Fibroblast of mammary gland (primary cell): ENCODE results near the gene AGBL5.

ENCODE experiments used
- DNase-seq: peaks from one replicate; pipeline ENCODE4 v3.0.0-alpha.2; 2010; ENCODE audit warnings: low read depth
- H3K4me3 ChIP-seq: 2 replicates; pipeline ENCODE4 v1.5.1; 2011; ENCODE audit warnings: low read depth, mild to moderate bottlenecking, low read length, moderate library complexity; ENCODE audit not compliant: control insufficient read depth
- TF ChIP-seq, protein P1 (sequence below): conservative IDR thresholded peaks from 2 replicates; pipeline ENCODE4 v1.5.1; 2011; ENCODE audit warnings: low read depth, low read length, inconsistent platforms; ENCODE audit not compliant: control insufficient read depth, insufficient read depth

Gene AGBL5

DNA sequence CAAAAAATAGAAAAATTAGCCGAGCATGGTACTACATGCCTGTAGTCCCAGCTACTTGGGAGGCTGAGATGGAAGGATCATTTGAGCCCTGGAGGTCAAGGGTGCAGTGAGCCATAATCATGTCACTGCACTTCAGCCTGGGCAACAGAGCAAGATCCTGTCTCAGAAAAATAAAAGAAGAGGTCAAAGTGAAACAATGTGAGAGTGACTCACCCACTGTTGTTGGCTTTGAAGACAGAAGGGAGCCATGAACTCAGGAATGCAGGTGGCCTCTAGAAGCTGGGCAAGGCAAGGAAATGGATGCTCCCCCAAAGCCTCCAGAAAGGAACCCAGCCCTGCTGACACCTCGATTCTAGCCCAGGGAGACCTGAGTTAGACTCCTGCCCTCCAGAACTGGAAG is 22.4 kb upstream of the AGBL5 start:
- H3K4me3 ChIP-seq, result no peak overlapping the region
- DNase-seq, result no peak
- TF ChIP-seq, protein P1, sequence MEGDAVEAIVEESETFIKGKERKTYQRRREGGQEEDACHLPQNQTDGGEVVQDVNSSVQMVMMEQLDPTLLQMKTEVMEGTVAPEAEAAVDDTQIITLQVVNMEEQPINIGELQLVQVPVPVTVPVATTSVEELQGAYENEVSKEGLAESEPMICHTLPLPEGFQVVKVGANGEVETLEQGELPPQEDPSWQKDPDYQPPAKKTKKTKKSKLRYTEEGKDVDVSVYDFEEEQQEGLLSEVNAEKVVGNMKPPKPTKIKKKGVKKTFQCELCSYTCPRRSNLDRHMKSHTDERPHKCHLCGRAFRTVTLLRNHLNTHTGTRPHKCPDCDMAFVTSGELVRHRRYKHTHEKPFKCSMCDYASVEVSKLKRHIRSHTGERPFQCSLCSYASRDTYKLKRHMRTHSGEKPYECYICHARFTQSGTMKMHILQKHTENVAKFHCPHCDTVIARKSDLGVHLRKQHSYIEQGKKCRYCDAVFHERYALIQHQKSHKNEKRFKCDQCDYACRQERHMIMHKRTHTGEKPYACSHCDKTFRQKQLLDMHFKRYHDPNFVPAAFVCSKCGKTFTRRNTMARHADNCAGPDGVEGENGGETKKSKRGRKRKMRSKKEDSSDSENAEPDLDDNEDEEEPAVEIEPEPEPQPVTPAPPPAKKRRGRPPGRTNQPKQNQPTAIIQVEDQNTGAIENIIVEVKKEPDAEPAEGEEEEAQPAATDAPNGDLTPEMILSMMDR, result no peak

DNA sequence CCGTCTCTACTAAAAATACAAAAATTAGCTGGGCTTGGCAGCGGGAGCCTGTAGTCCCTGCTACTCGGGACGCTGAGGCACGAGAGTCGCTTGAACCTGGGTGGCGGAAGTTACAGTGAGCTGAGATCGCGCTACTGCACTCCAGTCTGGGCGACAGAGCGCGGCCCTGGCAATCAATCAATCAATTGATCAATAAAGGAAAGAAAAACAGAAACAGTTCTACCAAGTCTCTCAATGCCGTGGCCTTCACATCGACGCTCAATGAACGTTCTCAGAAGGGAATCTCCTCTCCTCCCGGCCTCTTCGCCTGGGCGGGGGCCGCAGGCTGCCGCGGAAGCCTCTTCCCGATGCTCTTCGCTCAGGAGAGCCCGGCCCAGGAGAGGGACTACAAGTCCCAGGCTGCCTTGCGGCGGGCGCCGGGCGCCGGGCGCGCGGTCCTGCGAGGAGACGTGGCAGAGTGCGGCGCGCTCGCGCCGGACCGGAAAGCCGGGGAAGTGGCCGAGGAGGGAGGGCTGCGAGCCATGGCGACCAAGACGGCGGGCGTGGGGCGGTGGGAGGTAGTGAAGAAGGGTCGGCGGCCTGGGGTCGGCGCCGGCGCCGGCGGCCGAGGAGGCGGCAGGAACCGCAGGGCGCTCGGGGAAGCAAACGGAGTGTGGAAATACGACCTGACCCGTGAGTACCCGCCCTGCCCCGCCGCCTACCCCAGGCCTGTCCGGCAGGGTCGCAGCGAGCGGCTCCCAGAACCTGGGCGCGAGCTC is 18.8 kb upstream of the AGBL5 start, which contains the start of gene TMEM214:
Gene TMEM214, plus strand, starts transcription at position 471 of the 758 bp plus-strand sequence. Its CDS starts 51 bp downstream, at position 522.
- DNase-seq, result peak; percentile 84
- TF ChIP-seq, protein P1, result no peak
- peak within 1 kb of the TSS; percentile 98 for H3K4me3 ChIP-seq

DNA sequence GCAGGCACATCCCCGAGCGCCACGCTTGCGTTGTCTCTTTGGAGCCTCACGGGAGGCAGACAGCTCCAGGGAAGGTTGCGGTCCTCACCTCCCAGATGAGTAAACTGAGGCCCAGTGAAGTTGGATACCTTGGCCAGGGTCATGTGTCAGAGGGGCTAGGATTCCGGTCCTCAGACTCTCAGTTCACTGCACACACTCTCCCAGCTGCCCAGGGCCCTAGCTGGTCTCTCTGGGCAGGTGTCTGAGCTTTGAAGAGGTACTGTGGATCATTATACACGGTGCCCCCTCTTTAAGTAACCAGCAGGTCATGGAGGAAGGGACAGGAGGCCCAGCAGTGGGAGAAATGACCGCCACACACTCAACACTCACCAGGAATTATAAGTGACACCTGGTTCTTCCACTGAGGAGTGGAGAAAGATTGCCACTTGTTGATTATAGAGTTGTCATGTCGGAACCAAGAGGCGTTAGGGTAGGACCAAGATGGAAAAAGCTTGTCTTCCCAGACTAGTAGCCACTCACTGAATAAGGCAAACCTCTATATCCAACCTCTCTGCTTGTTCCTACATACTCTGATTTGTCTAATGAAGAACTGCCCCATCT is 18.1 kb upstream of the AGBL5 start:
- TF ChIP-seq, protein P1, result no peak
- H3K4me3 ChIP-seq, result peak overlapping the region; percentile 98
- DNase-seq, result no peak

DNA sequence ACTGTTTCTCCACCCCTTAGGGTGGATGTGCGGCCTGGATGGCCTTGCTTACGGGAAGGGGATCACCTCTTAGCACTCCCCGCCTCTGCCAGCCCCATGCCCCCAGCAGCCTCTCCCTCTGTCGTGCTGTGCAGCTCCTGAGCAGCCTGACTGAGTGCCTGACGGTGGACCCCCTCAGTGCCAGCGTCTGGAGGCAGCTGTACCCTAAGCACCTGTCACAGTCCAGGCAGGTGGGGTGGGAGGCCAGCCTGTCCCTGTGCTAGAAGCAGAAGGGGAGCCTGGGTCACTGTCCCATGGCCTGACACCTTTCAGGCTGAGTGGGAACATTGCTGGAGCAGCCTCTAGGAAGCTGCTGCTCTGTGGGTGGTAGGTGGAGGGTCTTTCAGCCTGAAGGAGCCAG is 13.5 kb upstream of the AGBL5 start:
- DNase-seq, result no peak
- no peak overlapping the region for H3K4me3 ChIP-seq
- TF ChIP-seq, protein P1, result no peak

DNA sequence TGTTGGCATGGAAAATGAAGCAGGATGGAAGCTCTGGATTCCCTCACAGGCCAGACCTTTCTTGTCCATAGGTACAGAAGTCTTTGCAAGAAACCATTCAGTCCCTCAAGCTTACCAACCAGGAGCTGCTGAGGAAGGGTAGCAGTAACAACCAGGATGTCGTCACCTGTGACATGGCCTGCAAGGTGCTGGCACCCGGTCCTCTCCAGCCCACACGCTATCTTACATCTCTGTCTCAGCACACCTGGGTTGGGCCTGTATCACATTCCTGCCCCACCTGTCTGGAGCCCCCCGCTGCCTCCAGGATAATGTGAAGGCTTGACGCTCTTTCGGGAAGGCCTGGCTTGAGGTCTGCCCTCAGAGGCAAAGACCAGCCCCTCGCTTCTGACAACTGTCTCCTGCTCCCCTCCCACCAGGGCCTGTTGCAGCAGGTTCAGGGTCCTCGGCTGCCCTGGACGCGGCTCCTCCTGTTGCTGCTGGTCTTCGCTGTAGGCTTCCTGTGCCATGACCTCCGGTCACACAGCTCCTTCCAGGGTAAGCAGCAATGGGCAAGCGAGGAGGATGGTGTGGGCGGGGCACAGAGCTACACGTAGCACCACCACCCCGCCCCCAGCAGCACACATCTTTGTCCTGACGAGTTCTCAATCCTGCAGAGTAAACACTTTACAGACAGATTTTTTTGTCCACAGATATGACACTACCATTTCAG is 12.7 kb upstream of the AGBL5 start:
- H3K4me3 ChIP-seq, result no peak overlapping the region
- DNase-seq, result no peak
- TF ChIP-seq, protein P1, result no peak

DNA sequence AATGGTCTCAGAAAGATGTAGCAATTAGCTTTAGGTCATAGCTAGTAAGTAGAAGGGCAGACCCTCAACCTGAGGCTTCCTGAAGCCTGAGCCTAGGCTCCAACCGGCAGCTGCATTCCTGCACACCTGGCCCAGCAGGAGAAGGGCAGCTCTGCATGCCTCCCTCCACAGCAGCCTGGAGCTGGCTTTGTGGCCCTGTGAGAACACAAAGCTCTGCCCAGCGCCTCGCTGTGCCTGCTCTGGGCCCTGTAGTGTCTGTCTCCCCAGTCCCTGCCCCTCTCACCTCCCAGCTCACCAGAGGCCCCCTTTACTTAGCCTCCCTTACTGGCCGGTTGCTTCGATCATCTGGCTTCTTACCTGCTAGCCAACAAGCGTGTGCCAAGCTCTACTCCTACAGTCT is 12.0 kb upstream of the AGBL5 start:
- no peak overlapping the region for H3K4me3 ChIP-seq
- DNase-seq, result no peak
- TF ChIP-seq, protein P1, result no peak
